Upper lobe of right lung (tissue), 1 donor: ENCODE data around the gene PDE11A. TPM values are rescaled to one million over a fixed set of nuclear protein-coding genes. Genes with fewer than 3 reads are reported as not detected.

Experiments
- ATAC-seq: fragments of 200-7000 bp; cut with Tn5 transposase; one replicate; pipeline ENCODE4 v1.9.1; 2020; ENCODE audit warnings: mild to moderate bottlenecking, moderate library complexity
- DNase-seq: peaks from one replicate; pipeline ENCODE4 v3.0.0-alpha.2; 2020
- H3K27ac ChIP-seq: fragments of 200-600 bp; one replicate; pipeline ENCODE4 v1.8.0; 2022
- H3K27me3 ChIP-seq: fragments of 200-600 bp; one replicate; pipeline ENCODE4 v1.8.0; 2022; ENCODE audit warnings: mild to moderate bottlenecking
- H3K36me3 ChIP-seq: fragments of 200-600 bp; one replicate; pipeline ENCODE4 v1.8.0; 2022
- H3K4me1 ChIP-seq: fragments of 200-600 bp; one replicate; pipeline ENCODE4 v1.8.0; 2022
- H3K4me3 ChIP-seq: fragments of 200-600 bp; one replicate; pipeline ENCODE4 v1.8.0; 2022; ENCODE audit warnings: mild to moderate bottlenecking
- H3K9me3 ChIP-seq: fragments of 200-600 bp; one replicate; pipeline ENCODE4 v1.8.0; 2022
- CTCF ChIP-seq: fragments of 200-600 bp; IDR thresholded peaks from one replicate; pipeline ENCODE4 v1.8.0; 2022; ENCODE audit warnings: antibody characterized with exemption
- intact Hi-C: fragments of 100-400 bp; cut with DNase I; formaldehyde crosslinking; loops from one replicate; pipeline ENCODE4 v1.11.0; 2022
- total RNA-seq: library from RNA; stranded (reverse); fragmentation: NEBNext Ultra II Directional; extraction: Animal tissue kit (Norgen Biotek cat#: 25700); gene quantifications from one replicate; pipeline ENCODE4 v1.2.1, GENCODE V29; 2021
- donor health status: DM: no; HTN: yes; CAD: no; lungs with severe emphysema.

The PDE11A gene
- total RNA-seq, 1 donor from 2014 or later, result not detected

DNA sequence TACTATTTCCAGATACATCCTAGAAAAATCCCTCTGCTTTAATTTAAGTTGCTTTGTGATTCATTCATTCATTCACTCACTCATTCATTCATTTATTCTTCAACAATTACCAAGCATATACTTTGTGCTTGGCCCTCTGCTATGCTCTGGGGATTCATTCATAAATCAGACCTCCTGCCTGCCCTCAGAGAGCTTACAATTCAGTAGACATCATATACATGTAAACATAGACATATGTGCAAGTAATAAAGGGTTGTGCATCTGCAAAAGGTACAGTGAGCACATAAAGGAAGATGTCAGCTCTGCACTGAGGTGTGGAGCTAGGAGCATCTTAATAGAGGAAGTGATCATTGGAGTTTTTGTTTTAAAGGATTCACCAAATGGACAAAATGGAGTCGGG lies 490.6 kb downstream of the PDE11A start:
- Histone ChIP-seq H3K4me1 (no peaks in the 10 kb centered on the region), H3K36me3 (no peaks in the 10 kb centered on the region), H3K4me3 (no peak overlapping the region), H3K9me3 (no peaks in the 10 kb centered on the region), H3K27me3 (no peaks in the 10 kb centered on the region), H3K27ac (no peak overlapping the region)
- no peak for TF ChIP-seq CTCF
- ATAC-seq (no peak), DNase-seq (no peak)
- intact Hi-C loops, result no loop called here

DNA sequence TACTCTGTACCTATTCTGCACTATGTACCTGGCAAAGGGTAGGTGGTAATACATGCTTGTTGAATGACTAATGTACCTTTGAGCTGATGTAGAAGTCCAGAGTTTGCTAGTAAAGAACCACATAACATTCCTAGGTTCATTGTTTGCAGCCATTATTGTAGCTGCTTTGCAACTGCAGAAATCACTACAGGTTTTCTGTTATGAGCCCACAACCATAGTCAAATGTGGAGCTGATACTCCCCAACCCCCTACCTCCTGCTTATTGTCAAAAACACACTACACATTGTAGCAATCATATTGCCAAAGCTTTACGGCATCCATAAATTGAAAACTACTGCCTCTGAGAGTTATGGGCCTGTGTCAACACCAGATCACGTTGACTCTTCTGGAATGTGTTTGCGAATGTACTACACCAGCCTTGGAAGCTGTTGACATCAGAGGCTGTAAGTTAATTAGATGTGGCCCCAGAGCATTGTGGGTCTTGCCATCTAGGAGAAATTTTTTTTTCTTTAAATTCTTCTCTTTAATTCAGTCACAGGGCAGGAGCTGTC lies 493.0 kb downstream of the PDE11A start:
- ATAC-seq (no peak), DNase-seq (no peak)
- TF ChIP-seq CTCF, result no peak
- intact Hi-C loops, result no loop called here
- Histone ChIP-seq H3K27me3 (no peaks in the 10 kb centered on the region), H3K9me3 (no peaks in the 10 kb centered on the region), H3K4me1 (no peaks in the 10 kb centered on the region), H3K27ac (no peak overlapping the region), H3K36me3 (no peaks in the 10 kb centered on the region), H3K4me3 (no peak overlapping the region)

DNA sequence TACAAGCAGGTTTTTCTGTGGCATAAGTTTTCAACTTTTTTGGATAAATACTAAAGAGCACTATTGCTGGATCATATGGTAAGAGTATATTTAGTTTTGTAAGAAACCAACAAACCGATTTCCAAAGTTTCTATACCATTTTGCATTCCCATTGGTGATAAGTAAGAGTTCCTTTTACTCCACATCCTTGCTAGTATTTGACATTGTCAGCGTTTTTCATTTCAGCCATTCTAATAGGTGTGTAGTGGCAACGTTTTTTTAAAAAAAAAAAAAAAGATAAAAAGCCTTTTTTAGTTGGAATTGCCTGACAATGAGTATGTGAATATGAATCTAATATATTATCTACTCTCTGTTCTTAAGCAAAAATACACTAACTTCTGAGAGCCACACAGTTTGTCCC lies 494.1 kb downstream of the PDE11A start:
- DNase-seq (no peak), ATAC-seq (no peak)
- Histone ChIP-seq H3K9me3 (no peaks in the 10 kb centered on the region), H3K27ac (no peak overlapping the region), H3K27me3 (no peaks in the 10 kb centered on the region), H3K4me3 (no peak overlapping the region), H3K4me1 (no peaks in the 10 kb centered on the region), H3K36me3 (no peaks in the 10 kb centered on the region)
- TF ChIP-seq CTCF, result no peak
- intact Hi-C loops, result no loop called here

GRCh38 chr2:177577075-177577474 lies 495.5 kb downstream of the PDE11A start:
- Histone ChIP-seq H3K9me3 (no peaks in the 10 kb centered on the region), H3K4me3 (no peak overlapping the region), H3K27ac (no peak overlapping the region), H3K27me3 (no peaks in the 10 kb centered on the region), H3K36me3 (no peaks in the 10 kb centered on the region), H3K4me1 (no peaks in the 10 kb centered on the region)
- no peak for TF ChIP-seq CTCF
- intact Hi-C loops, result no loop called here
- DNase-seq (no peak), ATAC-seq (no peak)

GRCh38 chr2:177575358-177575757 lies 497.2 kb downstream of the PDE11A start:
- no peak for ATAC-seq
- Histone ChIP-seq H3K9me3 (no peaks in the 10 kb centered on the region), H3K4me3 (no peak overlapping the region), H3K27ac (no peak overlapping the region), H3K27me3 (no peaks in the 10 kb centered on the region), H3K36me3 (no peaks in the 10 kb centered on the region), H3K4me1 (no peaks in the 10 kb centered on the region)
- intact Hi-C loops, result no loop called here
- DNase-seq, result no peak
- TF ChIP-seq CTCF, result no peak

DNA sequence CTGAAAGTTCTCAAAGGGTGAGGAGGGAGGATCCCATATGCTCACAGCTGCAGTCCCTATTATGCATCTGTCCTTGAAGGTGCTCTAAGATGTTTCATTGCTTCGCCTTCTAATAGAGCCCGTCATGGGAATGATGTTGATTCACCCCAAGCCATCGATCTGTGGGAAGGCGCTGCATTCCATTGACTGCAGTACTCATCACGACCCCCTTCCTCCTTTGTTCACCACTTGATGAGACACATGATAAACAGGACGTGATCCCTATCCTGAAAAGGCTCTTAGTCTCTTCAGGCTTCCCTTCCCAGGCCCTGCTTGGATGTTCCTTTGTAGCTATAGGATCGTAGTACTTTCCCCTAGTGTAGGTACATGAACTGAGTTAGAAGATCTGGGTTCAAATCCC lies 498.2 kb downstream of the PDE11A start:
- DNase-seq (no peak), ATAC-seq (no peak)
- Histone ChIP-seq H3K9me3 (no peaks in the 10 kb centered on the region), H3K27me3 (no peaks in the 10 kb centered on the region), H3K4me1 (no peaks in the 10 kb centered on the region), H3K36me3 (no peaks in the 10 kb centered on the region), H3K4me3 (no peak overlapping the region), H3K27ac (no peak overlapping the region)
- no peak for TF ChIP-seq CTCF
- intact Hi-C loops, result no loop called here
